ENCODE data around the gene MEIS2. TPM values are rescaled to one million over a fixed set of nuclear protein-coding genes. Genes with fewer than 3 reads are reported as not detected.
A peak's percentile ranks its signal among the peaks of the same experiment; 100 is the strongest.

MEIS2 gene
- total RNA-seq, 6 experiments from 2014 or later = 31.8 to 48.0 (median 42.8) TPM

DNA sequence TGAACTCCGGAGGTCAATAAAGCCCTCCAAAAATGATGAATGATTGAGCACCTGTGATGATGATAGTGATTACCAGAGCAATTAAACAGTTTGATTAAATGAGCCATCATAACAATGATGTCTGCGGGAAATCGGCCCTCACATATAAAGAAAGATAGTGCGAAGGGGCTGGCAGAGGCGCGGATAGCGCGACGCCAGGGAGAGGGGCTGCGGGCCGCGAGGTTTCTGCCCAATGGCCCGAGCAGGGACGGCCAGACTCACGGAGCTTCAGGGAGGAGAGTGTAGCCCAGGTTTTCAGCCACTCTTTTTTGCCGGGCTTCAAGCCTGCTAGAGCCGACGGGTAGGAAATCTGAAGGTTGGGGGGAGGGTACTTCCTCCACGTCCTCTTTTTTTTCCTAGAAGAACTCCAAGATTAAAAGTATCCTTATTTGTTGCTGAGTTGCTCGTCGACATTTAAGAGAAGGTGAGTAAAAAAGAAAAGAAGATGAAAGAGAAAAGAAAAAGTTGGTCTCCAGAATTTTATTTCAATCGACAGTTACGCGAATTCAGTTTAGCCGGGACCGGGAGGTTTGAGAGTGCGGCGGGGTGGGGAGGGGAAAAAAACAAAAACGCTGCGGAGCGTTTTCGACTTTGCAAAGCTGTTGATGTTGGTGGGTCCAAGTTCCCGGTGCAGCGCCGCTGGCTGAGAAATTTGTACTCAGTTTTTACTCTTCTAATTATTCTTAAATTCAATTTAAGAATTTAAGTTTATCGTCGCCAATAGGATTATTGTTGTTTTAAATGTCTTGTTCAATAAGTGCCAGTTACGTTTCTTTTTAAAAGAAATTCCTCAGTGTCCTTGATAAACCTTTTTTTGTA, 2.2 kb upstream of the MEIS2 start:
- H3K4me3 Mint-ChIP-seq = peak overlapping the region; percentile 98
- no peaks in the 10 kb centered on the region for H3K9me3 Mint-ChIP-seq
- H3K27ac Mint-ChIP-seq = peak overlapping the region; percentile 98
- DNase-seq = no peak
- TF ChIP-seq, protein P1, sequence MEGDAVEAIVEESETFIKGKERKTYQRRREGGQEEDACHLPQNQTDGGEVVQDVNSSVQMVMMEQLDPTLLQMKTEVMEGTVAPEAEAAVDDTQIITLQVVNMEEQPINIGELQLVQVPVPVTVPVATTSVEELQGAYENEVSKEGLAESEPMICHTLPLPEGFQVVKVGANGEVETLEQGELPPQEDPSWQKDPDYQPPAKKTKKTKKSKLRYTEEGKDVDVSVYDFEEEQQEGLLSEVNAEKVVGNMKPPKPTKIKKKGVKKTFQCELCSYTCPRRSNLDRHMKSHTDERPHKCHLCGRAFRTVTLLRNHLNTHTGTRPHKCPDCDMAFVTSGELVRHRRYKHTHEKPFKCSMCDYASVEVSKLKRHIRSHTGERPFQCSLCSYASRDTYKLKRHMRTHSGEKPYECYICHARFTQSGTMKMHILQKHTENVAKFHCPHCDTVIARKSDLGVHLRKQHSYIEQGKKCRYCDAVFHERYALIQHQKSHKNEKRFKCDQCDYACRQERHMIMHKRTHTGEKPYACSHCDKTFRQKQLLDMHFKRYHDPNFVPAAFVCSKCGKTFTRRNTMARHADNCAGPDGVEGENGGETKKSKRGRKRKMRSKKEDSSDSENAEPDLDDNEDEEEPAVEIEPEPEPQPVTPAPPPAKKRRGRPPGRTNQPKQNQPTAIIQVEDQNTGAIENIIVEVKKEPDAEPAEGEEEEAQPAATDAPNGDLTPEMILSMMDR (IDR thresholded peaks at IDR 0.05) = no peak
- H3K4me1 Mint-ChIP-seq (ENCODE audit: low read depth) = peaks cover 39% of the 10 kb centered on the region
- peaks cover 22% of the 10 kb centered on the region for H3K36me3 Mint-ChIP-seq (ENCODE audit: low read depth)
- peaks cover 15% of the 10 kb centered on the region for H3K27me3 Mint-ChIP-seq (ENCODE audit: insufficient read depth)

DNA sequence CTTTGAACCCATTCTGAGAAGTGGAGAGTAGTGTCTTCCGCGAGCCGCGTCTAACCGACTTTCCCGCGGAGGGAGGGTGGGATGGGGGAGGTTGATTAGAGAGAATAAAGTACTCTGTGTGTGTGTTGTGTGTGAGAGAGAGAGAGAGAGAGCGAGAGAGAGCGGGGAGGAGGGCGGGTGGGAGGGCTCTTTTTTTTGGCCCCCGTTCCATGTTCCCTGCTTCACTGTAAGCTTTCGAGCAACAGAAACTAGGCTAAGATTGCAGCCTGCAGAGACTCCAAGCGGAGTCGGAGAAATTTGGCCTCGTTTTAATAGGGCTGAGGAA, 1.6 kb upstream of the MEIS2 start:
- TF ChIP-seq, protein P1 (IDR thresholded peaks at IDR 0.05) = no peak
- Mint-ChIP-seq H3K27ac (peak overlapping the region; percentile 98), H3K9me3 (no peaks in the 10 kb centered on the region), H3K36me3 (ENCODE audit: low read depth) (peaks cover 27% of the 10 kb centered on the region), H3K4me3 (peak overlapping the region; percentile 98), H3K4me1 (ENCODE audit: low read depth) (peaks cover 41% of the 10 kb centered on the region), H3K27me3 (ENCODE audit: insufficient read depth) (peaks cover 17% of the 10 kb centered on the region)
- DNase-seq = peak; percentile 34

DNA sequence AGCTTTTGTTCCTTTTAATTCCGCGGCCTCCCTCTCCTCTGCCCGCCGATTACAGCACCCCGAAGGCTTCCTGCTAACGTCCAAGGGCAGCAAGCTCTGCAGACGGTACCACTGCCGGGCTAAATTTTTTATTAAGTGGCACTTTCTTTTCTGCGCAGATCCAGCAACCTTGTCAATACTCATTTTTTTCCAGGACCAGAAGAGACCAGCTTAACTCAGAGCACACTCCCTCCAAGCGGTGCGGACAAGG, 542 bp upstream of the MEIS2 start:
- Mint-ChIP-seq H3K4me1 (ENCODE audit: low read depth) (peaks cover 42% of the 10 kb centered on the region), H3K27ac (peak overlapping the region; percentile 98), H3K27me3 (ENCODE audit: insufficient read depth) (peaks cover 17% of the 10 kb centered on the region), H3K36me3 (ENCODE audit: low read depth) (peaks cover 38% of the 10 kb centered on the region), H3K4me3 (peak overlapping the region; percentile 98), H3K9me3 (no peaks in the 10 kb centered on the region)
- TF ChIP-seq, protein P1 (IDR thresholded peaks at IDR 0.05) = no peak
- no peak for DNase-seq

DNA sequence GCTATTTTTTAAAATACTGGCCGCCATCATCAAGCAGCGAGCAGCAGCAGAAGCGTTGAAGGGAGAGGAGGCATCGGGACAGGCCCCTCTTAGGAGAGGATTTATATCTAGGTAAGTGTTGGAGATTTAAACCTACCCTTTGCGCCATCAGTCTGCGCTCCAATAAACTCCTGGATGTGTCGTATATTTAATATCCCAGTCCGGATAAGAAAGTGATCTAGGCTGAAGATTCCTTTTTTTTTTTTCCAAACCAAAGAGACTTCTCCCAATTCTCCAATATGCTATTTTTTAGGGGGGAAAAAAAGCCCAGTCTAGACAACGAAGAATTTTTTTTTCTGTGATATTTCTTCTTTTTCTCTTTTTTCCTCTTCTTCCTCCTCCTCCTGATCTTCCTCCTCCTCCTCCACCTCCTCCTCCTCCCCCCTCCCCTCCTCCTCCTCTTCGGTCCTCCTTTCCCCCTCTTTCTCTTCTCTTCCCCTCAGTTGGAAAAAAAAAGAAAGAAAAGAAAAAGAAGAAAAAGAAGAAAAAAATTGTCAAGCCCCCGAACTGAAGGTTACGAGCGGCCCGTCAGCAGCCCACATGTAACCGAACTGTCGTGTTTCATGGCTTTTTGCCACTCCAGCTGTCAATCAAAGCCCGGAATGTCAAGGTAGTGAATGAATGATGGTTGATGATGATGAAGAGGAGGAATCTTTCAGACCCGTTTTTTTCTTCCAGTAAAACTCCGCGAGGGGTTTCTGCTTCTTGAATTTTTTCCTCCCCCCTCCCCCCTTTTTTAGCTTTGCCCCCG, 835 bp downstream of the MEIS2 start:
- no peak for DNase-seq
- H3K36me3 Mint-ChIP-seq (ENCODE audit: low read depth) = peaks cover 45% of the 10 kb centered on the region
- H3K27me3 Mint-ChIP-seq (ENCODE audit: insufficient read depth) = peaks cover 17% of the 10 kb centered on the region
- H3K4me3 Mint-ChIP-seq = peak overlapping the region; percentile 98
- TF ChIP-seq, protein P1 (IDR thresholded peaks at IDR 0.05) = no peak
- H3K27ac Mint-ChIP-seq = peak overlapping the region; percentile 98
- H3K4me1 Mint-ChIP-seq (ENCODE audit: low read depth) = peaks cover 47% of the 10 kb centered on the region
- no peaks in the 10 kb centered on the region for H3K9me3 Mint-ChIP-seq

DNA sequence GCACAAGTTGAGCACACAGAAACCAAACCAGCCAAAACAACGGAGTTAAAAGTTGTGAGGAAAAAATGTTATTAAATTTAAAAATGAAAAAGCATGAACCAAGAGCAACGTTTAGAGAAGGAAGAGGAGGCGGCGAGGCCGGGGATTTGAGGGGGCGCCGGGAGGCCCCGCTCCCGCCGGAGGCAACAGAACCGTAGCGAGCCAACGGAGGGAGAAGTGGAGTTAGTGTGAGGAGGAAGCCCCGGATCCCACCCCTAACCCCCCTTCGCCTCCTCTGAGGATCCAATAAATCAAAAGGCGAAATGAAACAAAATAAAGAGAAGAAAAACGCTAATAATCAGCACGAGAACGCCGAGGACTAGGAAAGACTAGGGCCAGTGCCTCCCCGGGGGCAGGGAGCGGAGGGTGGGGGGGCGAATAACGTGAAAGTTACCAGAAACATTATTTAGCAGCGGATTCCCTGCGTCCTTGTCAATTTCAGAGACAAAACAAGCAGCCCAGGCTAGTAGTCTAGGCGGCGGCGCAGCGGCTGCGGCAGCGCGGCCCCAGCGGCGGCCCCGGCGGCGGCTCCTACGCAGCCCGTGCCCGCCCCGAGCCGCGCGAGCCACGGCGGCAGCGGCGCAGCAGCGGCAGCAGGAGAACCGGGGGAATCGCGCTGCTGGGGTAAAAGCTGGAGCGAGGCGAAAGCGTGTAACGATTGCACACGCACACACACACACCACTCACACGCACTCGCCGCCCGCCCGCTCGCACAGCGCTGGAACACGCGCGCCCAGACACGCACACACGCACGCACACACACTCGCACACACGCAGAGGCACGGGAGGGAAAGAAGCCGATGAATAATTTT, 1.7 kb downstream of the MEIS2 start:
- peaks cover 17% of the 10 kb centered on the region for H3K27me3 Mint-ChIP-seq (ENCODE audit: insufficient read depth)
- TF ChIP-seq, protein P1 (IDR thresholded peaks at IDR 0.05) = no peak
- H3K27ac Mint-ChIP-seq = peak overlapping the region; percentile 98
- H3K9me3 Mint-ChIP-seq = no peaks in the 10 kb centered on the region
- H3K4me1 Mint-ChIP-seq (ENCODE audit: low read depth) = peaks cover 47% of the 10 kb centered on the region
- H3K36me3 Mint-ChIP-seq (ENCODE audit: low read depth) = peaks cover 49% of the 10 kb centered on the region
- no peak for DNase-seq
- H3K4me3 Mint-ChIP-seq = peak overlapping the region; percentile 98

Measured in HFFc6 (cell line).